Activated T-cell treated with anti-CD3 and anti-CD28 coated beads for 24 hours (primary cell): ENCODE measurements around the gene TRIM13.
"Not testable (repeated sequence)": the region's sequence is repeated elsewhere in the genome, so short reads cannot be mapped to it uniquely, and the experiment has no call there.

ENCODE experiments used
- DNase-seq: peaks from one replicate; pipeline ENCODE4 v3.0.0-alpha.2; 2020; ENCODE audit warnings: low read depth

TRIM13 gene

GRCh38 chr13:49996951-49997895 lies at the start of gene TRIM13:
Gene TRIM13, plus strand, starts transcription at chr13:49997042. Its CDS starts 14,899 bp downstream, at chr13:50011941.
- DNase-seq: peak; percentile 73

GRCh38 chr13:49948777-49949270 lies 48.0 kb upstream of the TRIM13 start:
- not testable (repeated sequence) for DNase-seq

- no peak for DNase-seq
Observed at GRCh38 chr13:49951754-49952535, 44.9 kb upstream of the TRIM13 start.

- DNase-seq: no peak
Observed at GRCh38 chr13:49953560-49953959, 43.3 kb upstream of the TRIM13 start.

- DNase-seq: no peak
Observed at GRCh38 chr13:49954674-49955455, 42.0 kb upstream of the TRIM13 start.

- no peak for DNase-seq
Observed at GRCh38 chr13:49956131-49956530, 40.7 kb upstream of the TRIM13 start.

GRCh38 chr13:49958321-49958720 lies 38.5 kb upstream of the TRIM13 start:
- no peak for DNase-seq

- DNase-seq: no peak
Observed at GRCh38 chr13:49967456-49967855, 29.4 kb upstream of the TRIM13 start.

GRCh38 chr13:49972709-49973108 lies 24.1 kb upstream of the TRIM13 start:
- DNase-seq: no peak

GRCh38 chr13:49975826-49976225 lies 21.0 kb upstream of the TRIM13 start:
- DNase-seq: no peak

- DNase-seq: peak; percentile 59
Observed at GRCh38 chr13:49976314-49977258, 20.3 kb upstream of the TRIM13 start.

- no peak for DNase-seq
Observed at GRCh38 chr13:49977992-49978391, 18.9 kb upstream of the TRIM13 start.

- no peak for DNase-seq
Observed at GRCh38 chr13:49980266-49980665, 16.6 kb upstream of the TRIM13 start.

GRCh38 chr13:49985129-49985528 lies 11.7 kb upstream of the TRIM13 start:
- no peak for DNase-seq

GRCh38 chr13:49986471-49986870 lies 10.4 kb upstream of the TRIM13 start:
- DNase-seq: no peak

- DNase-seq: not testable (repeated sequence)
Observed at GRCh38 chr13:49990612-49991011, 6.2 kb upstream of the TRIM13 start.

GRCh38 chr13:49993111-49993510 lies 3.7 kb upstream of the TRIM13 start:
- no peak for DNase-seq

- DNase-seq: no peak
Observed at GRCh38 chr13:49993666-49994065, 3.2 kb upstream of the TRIM13 start.

GRCh38 chr13:49995625-49996101 lies 1.2 kb upstream of the TRIM13 start:
- no peak for DNase-seq

GRCh38 chr13:49996161-49996915 lies 504 bp upstream of the TRIM13 start:
- DNase-seq: peak; percentile 81
